ENCODE results near the gene MUC20. TPM values are rescaled to one million over a fixed set of nuclear protein-coding genes. Genes with fewer than 3 reads are reported as not detected.

The MUC20 gene
- total RNA-seq, 4 donors from 2014 or later = 1.5 to 7.0 (median 3.2) TPM

- ATAC-seq = no peak
- Histone ChIP-seq H3K9me3 (no peaks in the 10 kb centered on the region), H3K36me3 (no peaks in the 10 kb centered on the region), H3K27ac (no peak overlapping the region), H3K4me1 (no peaks in the 10 kb centered on the region), H3K4me3 (no peak overlapping the region), H3K27me3 (no peaks in the 10 kb centered on the region)
- no peak for TF ChIP-seq CTCF (IDR thresholded peaks at IDR 0.05 in 4 of 5, conservative IDR thresholded peaks at IDR 0.05 in 1 of 5)
- TF ChIP-seq POLR2A (IDR thresholded peaks at IDR 0.05) = no peak
- intact Hi-C loops (cut with DNase I; ENCODE audit: low total_unique reads) (no loop called here), in situ Hi-C loops (cut with MboI; ENCODE audit: low sequenced_read_pairs in 4 of 4) (no loop called here)
- DNase-seq = no peak
These were observed 30.2 kb downstream of the MUC20 start for GRCh38 chr3:195750797-195751520.

GRCh38 chr3:195751560-195751959 is 30.8 kb downstream of the MUC20 start:
- in situ Hi-C loops (cut with MboI; ENCODE audit: low sequenced_read_pairs in 4 of 4) (no loop called here), intact Hi-C loops (cut with DNase I; ENCODE audit: low total_unique reads) (no loop called here)
- H3K4me1 ChIP-seq = no peaks in the 10 kb centered on the region
- ATAC-seq (no peak), DNase-seq (no peak)
- H3K27ac ChIP-seq = no peak overlapping the region
- H3K27me3 ChIP-seq = peaks cover 0 to 2% (median 0%) of the 10 kb centered on the region in 3 donors
- no peaks in the 10 kb centered on the region for H3K9me3 ChIP-seq
- TF ChIP-seq CTCF (IDR thresholded peaks at IDR 0.05 in 4 of 5, conservative IDR thresholded peaks at IDR 0.05 in 1 of 5) (no peak), POLR2A (IDR thresholded peaks at IDR 0.05) (no peak)
- H3K4me3 ChIP-seq = no peak overlapping the region
- no peaks in the 10 kb centered on the region for H3K36me3 ChIP-seq

- Histone ChIP-seq H3K4me1 (no peaks in the 10 kb centered on the region), H3K9me3 (no peaks in the 10 kb centered on the region), H3K36me3 (no peaks in the 10 kb centered on the region), H3K27ac (no peak overlapping the region), H3K27me3 (peaks cover 0 to 7% (median 2%) of the 10 kb centered on the region in 3 donors), H3K4me3 (no peak overlapping the region)
- DNase-seq (no peak), ATAC-seq (no peak)
- no peak for TF ChIP-seq CTCF (IDR thresholded peaks at IDR 0.05 in 4 of 5, conservative IDR thresholded peaks at IDR 0.05 in 1 of 5)
- no peak for TF ChIP-seq POLR2A (IDR thresholded peaks at IDR 0.05)
- in situ Hi-C loops (cut with MboI; ENCODE audit: low sequenced_read_pairs in 4 of 4) (no loop called here), intact Hi-C loops (cut with DNase I; ENCODE audit: low total_unique reads) (no loop called here)
These were observed 31.3 kb downstream of the MUC20 start for GRCh38 chr3:195752066-195752465.

- Histone ChIP-seq H3K4me3 (no peak overlapping the region), H3K36me3 (no peaks in the 10 kb centered on the region), H3K4me1 (no peaks in the 10 kb centered on the region), H3K27me3 (peaks cover 5 to 13% (median 7%) of the 10 kb centered on the region in 3 donors), H3K27ac (no peak overlapping the region), H3K9me3 (no peaks in the 10 kb centered on the region)
- TF ChIP-seq POLR2A (IDR thresholded peaks at IDR 0.05) (no peak), CTCF (IDR thresholded peaks at IDR 0.05 in 4 of 5, conservative IDR thresholded peaks at IDR 0.05 in 1 of 5) (no peak)
- intact Hi-C loops (cut with DNase I; ENCODE audit: low total_unique reads) (no loop called here), in situ Hi-C loops (cut with MboI; ENCODE audit: low sequenced_read_pairs in 4 of 4) (no loop called here)
- ATAC-seq (no peak), DNase-seq (no peak)
These were observed 32.0 kb downstream of the MUC20 start for GRCh38 chr3:195752546-195753331.

All from gastrocnemius medialis (tissue), 4 donors.